Cortex of kidney (tissue), 1 donor: ENCODE results near the gene AOPEP.

Experiments
- DNase-seq: peaks from one replicate; lab custom pipeline; 2025; lab: John Stamatoyannopoulos, UW

The AOPEP gene

GRCh38 chr9:95060234-95060633 is 333.7 kb downstream of the AOPEP start:
- no peak for DNase-seq

GRCh38 chr9:95060916-95061315 is 334.4 kb downstream of the AOPEP start:
- DNase-seq, result no peak

GRCh38 chr9:95061916-95062595 is 335.6 kb downstream of the AOPEP start:
- no peak for DNase-seq

- DNase-seq, result no peak
Observed at GRCh38 chr9:95062596-95063065, 336.1 kb downstream of the AOPEP start.

- DNase-seq, result no peak
Observed at GRCh38 chr9:95063300-95063699, 336.8 kb downstream of the AOPEP start.

- no peak for DNase-seq
Observed at GRCh38 chr9:95065224-95065623, 338.7 kb downstream of the AOPEP start.

GRCh38 chr9:95067057-95067456 is 340.6 kb downstream of the AOPEP start:
- DNase-seq, result no peak

- no peak for DNase-seq
Observed at GRCh38 chr9:95067897-95068296, 341.4 kb downstream of the AOPEP start.

DNA sequence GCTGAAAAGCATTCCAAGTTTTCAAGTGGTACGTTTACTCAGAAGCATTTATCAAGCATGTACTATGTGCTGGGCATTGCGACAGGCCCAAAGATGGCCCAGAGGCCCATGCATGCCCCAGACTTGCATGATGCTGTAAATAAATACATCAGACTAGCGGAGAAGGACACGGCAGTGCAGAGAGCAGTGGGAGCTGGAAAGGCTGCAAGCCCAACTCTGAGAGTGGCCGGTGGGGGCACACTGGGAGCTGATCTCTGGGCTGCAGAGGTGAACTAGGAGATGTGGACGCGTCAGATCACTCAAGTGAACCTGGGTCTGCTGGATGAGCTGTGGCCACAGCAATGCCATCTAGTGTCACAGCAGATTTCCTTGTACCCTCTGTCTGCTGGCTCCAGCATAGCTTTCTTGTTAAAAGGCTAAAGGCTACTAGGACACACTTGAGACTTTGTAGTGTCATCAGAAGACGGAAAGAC is 344.1 kb downstream of the AOPEP start:
- no peak for DNase-seq

DNA sequence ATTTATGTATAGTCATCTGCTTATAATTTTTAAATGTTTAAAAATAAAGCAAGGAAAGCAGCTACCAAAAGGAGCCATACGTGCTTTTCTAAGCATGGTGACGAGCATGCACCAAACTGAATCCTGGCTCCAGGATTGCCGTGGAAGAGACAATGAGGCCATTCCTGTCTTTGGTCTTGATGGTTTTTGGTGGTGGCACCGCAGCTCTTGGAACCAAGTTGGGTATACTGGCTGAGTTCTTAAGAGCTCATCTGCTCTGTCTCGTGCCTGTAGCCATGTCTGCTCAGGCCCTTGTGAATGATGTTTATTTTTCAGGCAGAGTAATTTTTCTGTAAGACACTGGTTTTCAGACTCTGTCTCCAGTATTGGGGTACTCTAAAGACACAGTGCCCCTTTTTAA is 345.0 kb downstream of the AOPEP start:
- no peak for DNase-seq

DNA sequence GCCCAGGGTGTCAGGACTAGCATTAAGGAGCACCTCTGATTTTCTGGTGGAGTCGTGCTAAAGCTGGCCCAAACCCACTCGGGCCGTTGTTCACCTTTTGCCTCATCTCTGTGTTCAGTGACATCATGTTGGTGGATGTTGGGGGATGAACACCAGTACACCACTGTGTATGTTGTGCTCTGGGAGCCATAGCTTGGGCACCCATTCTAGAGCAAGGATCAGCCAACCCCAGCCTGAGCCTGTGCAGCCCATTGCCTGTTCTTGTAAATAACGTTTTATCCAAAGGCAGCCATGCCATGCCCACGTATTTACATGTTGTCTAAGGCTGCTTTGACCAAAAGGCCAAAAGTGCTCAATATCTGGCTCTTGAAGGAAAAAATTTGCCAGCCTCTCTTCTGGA is 345.4 kb downstream of the AOPEP start:
- no peak for DNase-seq

DNA sequence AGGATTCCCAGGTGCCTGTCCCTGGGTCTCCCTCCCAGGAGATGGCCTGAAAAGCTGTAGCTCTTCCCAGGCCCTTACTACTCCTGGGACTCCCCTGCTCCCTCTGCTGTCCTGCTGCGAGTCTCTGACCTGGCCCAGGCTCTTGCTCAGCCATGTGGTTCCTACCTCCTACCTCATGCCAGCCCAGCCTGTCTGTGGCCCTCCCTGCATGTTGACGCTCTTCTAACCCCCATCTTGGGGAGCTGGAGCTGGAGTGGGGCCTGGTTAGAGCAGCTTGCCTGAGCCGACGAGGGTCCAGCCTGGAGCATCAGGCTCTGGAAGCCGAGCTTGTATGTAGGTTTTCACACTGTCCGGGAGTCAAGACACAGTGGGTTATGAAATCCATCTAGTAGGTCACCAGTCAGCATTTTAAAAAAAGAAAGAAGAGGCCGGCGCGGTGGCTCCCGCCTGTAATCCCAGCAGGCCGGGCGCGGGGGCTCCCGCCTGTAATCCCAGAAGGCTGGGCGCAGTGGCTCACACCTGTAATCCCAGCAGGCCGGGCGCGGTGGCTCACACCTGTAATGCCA is 346.6 kb downstream of the AOPEP start:
- DNase-seq, result no peak

- no peak for DNase-seq
Observed at GRCh38 chr9:95073918-95074317, 347.4 kb downstream of the AOPEP start.

DNA sequence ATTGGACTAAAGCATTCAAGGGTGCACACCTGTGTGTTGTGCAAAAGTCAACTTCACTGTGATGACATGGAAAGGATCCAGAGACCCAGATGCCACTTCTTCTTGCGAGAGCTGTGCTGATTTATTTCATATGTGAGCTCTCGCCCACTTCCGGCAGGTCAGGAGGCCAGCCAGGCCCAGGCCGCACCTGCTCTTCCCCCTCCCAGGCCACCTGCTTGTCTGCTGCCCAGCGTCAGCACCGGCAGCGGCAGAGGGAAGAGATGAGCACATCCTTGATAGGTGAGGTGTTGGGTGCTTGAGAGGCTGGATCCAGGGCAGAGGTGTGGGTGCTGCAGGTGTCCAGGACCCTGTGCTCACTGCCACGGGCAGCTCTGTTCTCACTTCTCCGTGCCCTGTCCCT is 348.1 kb downstream of the AOPEP start:
- DNase-seq, result no peak

DNA sequence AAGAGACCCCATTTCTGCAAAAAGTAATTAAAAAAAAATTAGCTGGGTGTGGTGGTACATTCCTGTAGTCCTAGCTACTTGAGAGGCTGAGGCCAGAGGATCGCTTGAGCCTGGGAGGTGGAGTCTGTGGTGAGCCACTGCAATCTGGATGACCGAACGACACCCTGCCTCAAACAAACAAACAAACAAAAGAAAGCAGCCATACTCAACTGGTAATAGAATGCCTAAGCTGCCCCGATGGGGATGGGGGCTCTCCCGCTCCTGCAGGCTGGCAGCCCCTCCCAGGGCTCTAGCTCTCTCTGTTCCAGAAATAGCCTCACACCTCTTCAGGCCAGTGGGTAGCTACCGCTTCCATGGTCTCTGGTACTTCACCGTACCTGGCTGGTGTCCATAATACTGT is 349.2 kb downstream of the AOPEP start:
- DNase-seq, result no peak

- DNase-seq, result no peak
Observed at GRCh38 chr9:95076696-95077052, 350.2 kb downstream of the AOPEP start.

DNA sequence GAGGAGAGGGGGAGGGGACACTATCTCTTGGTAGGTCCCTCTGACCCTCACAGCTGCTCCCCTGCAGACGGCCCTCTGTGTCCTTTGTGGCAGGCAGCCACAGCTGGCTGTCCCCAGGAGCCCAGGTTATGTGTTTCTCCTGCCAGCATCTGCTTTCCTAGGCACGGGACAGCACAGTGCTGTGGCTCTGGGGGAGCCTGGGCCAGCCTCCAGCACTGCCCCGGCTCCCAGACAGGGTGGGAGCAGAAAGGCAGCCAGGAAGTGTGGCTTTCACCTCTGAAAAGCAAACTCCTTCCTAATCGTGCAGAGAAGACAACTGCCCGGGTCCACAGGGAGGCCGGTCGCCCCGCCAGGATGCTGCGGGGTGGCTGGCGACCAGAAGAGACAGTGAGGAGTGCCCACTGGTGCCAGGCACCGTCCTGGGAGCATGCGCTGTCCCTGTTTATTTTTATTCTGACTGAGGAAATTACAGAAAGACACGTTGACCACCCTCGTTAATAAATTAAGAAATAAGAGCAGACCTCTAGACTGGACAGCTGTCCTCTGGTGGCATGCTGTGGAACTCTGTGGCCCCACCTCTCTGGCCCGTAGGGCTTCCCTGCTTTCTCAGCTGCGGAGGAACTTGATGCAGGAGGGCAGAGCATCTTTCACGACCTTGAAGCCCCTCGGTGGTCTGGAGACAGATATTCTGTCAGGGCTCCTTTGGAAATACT is 350.7 kb downstream of the AOPEP start:
- no peak for DNase-seq

DNA sequence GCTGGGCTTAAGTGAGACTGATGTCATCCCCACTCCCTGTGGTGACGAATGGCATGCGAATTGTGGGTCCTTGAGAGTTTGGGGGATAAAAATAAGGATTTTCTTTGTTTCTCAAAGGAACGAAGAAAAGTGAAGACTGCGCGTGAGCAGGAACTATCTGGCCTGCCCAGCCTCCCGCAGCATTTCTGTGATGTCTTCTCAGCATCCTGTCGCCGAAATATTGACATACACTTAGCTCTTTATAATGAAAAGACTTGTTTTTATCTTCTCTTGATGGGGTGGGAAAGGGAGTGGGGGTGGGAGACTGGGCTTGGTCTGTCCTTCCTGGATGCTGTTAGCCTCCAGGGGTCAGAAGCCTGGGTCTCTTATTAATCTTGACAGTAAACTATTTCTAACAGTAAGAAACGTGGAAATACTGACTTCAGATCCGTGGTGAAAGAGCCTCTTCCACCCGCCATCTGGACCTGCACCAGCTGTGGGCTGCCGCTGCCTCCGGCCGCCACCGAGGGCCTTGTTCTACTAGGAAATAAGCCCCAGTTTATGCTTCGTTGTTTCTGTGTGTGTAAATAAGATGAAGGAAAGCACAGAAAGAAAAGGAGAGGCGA is 351.4 kb downstream of the AOPEP start:
- no peak for DNase-seq

DNA sequence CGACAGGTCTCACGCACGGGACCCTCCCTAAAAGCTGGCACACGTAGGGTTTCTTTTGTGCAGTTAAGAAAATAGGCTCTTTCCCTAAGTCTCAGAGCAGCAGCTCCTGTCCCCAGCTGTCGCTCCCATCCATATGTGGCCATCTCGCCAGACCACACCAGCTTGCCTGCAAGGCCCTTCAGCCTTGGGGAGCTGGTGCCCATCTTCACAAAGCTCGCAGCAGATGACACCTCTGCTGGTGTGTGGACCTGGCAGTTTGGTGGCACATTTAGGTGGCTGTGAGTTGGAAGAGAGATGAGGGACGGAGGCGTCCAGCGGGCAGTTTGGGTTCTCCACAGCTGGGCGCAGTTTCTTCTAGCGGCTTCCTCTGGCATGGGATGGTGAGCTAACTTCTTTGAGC is 352.0 kb downstream of the AOPEP start:
- DNase-seq, result no peak

DNA sequence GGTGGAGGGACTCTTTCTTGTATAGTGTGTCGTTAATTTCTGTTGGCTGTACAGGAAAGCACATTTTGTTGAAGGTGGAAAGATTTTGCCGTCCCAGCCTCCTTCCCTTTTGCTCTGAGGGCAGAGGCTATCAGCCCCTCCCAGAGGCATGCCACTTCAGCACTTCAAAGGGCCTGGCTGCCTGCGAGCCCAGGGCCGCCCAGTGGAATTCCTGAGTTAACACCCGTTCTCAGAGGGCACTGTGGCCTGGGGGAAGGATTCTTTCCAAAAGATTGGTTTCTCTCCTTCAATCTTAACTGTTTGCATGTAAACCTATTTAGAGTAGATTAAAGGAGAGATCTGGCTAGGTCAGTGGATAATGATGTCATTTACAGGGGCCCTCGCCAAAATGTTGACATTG is 352.4 kb downstream of the AOPEP start:
- DNase-seq, result no peak

DNA sequence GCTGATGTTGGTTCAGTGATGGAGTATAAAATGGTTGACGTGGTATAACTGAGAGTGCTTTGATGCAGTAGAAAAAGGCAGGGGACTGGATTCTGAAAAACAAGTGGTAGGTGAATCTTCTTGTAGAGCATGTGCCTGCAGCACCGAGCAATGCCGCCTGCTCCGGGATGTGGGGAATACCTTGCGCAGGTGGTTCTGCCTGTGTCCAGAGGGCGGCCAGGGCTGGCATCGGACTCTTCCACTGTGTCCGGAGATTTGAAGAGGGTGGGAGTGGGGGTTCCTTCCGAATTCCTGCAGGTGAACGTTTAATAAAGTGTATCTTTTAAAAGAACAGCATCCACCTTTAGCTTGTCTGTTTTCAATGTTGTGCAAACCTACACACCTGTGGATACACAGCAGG is 353.0 kb downstream of the AOPEP start:
- no peak for DNase-seq

- DNase-seq, result no peak
Observed at GRCh38 chr9:95080961-95081647, 354.6 kb downstream of the AOPEP start.
